GM12872 (cell line): ENCODE data around the gene MSRB1.

Source experiments
- CTCF ChIP-seq: IDR thresholded peaks from 3 replicates; pipeline ENCODE4 v1.5.1; 2011; ENCODE audit warnings: low read depth, mild to moderate bottlenecking, low read length, moderate library complexity; ENCODE audit not compliant: insufficient read depth

The MSRB1 gene

GRCh38 chr16:1942810-1943726 lies at the start of gene MSRB1:
Gene MSRB1 (minus strand): TSS chr16:1943199. CDS start chr16:1943156, 43 bp downstream.
- TF ChIP-seq CTCF = no peak

- no peak for TF ChIP-seq CTCF
These were observed 49.1 kb upstream of the MSRB1 start for GRCh38 chr16:1991948-1992703.

GRCh38 chr16:1991588-1991947 lies 48.6 kb upstream of the MSRB1 start:
- TF ChIP-seq CTCF = no peak

GRCh38 chr16:1991135-1991551 lies 48.1 kb upstream of the MSRB1 start:
- TF ChIP-seq CTCF = no peak

GRCh38 chr16:1990351-1991134 lies 47.5 kb upstream of the MSRB1 start:
- TF ChIP-seq CTCF = no peak

GRCh38 chr16:1990101-1990350 lies 47.0 kb upstream of the MSRB1 start:
- TF ChIP-seq CTCF = no peak
